Middle frontal gyrus (tissue), 1 donor: Measurements from ENCODE around the gene B3GNT9.

ENCODE experiments used
- DNase-seq: peaks from one replicate; pipeline ENCODE4 v3.0.0-alpha.2; 2015; ENCODE audit warnings: low spot score; ENCODE audit errors: extremely low spot score

Gene B3GNT9

DNA sequence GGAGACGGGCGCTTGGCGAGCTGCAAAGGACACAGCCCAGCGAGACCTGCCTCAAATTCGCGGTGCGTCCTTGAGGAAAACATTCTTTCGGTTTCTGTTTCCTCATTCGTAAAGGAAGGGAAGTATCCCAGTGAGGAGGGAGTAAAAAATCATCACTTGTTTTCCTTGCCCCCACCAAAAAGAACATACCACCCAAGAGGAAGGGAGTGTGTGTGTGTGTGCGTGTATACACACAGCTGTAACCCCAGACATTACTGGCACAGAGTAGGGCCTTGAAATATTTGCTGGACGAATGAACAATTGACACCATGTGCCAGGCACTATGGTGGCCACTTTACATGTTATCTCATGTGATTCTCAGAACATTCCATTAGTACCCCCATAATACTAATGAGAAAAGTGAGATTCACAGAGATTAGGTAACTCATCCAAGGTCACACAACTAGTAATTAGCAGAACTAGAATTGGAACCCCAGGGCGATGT, 34.9 kb upstream of the B3GNT9 start:
- no peak for DNase-seq

DNA sequence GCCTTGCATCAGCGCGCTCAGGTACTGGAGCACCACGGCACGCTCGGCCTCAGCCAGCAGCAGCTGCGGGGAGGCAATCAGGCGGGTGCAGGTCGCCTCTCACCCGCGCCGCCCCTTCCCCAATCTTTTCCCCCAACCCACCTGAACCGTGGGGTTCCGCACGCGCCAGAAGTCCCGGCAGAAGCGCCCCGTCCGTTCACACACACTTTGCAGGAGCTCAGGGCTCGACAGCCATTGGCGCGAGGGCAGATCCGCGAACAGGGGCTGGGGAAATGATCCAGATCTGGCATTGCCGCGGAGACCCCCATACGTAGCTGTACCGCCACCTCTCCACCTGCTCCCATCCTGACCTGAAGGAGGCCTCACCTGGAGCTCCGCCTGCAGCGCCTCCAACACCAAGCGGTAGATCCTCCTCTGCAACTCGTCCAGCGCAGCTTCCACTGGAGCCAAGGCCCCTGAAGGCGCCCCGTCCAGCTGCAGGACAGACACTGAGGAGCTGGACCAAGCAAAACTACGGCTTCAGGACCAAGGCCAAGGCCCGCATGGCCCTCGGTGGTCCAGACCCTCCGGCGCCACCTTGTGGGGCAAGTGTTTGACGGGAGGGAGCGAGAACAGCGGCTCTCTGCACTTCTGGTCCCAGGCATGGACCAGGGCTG, 34.3 kb upstream of the B3GNT9 start:
- DNase-seq: no peak

DNA sequence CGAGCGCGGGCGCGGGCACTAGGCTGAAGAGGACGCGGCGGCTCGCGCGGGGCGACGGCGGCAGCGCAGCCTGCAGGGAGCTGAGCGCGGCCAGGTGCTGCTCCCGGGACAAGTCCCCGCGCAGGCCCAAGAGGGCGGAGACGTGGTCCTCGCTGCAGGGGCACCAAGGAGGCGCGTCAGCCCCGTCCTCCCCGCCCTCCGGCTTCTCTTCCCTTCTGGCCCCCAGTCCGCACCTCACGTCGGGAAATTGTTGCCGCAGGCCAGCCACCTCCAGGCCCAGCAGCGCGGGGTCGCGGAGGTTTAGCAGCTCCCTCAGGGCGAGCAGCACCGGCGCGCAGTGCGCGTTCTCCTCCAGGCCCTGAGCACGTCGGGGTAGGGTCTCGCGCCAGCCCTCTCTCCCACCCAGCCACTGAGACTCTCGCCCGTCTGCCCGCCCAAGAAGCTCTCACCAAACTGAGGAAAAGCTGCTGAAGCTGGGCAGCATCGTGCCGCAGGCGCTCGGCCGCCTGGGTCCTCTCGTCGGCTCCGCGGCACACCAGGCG, 33.7 kb upstream of the B3GNT9 start:
- DNase-seq: no peak

DNA sequence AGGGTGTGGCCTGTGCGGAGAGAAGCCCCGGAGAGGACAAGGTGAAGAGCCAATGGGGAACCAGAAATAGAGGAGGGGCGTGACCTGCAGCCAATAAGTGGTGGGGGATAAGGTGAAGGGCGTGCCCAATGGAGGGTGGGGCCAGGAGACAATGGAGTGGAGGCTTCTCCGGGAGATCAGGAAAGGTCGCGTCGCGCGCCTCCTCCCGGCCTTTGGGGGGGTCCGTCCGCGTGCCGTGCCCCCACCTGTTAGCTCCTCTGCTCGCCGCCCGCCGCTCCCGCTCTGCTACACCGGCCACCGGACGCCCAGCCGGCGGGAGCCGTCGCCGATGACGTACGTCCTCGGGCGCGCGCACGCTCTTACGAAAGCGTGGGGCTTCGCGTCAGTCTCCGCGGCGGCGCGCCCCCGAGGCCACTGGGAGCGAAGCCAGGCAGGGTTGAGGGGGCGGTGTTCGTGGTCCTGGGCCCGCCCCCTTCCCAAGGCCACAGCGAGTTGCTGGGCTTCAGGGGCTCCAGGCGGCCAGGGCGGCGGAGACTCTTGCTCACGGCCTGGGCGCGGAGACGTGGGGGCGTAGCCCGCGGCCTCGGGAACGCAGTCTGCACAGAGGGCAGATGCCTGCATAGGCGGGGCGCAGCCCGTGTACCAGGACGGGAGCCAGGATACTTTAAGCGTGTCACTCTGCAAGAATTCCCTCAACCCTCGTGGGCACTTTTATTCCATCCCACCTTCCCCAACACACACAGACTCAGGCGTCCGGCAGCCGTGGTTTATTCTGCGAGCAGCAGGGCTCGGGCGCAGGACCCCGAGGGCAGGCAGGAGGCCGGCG, 33.0 kb upstream of the B3GNT9 start, which contains the start of gene MATCAP1:
MATCAP1 (minus strand) TSS at position 337 of the 826 bp plus-strand sequence. CDS start 3,353 bp downstream, outside the sequence.
- peak; percentile 88 for DNase-seq

DNA sequence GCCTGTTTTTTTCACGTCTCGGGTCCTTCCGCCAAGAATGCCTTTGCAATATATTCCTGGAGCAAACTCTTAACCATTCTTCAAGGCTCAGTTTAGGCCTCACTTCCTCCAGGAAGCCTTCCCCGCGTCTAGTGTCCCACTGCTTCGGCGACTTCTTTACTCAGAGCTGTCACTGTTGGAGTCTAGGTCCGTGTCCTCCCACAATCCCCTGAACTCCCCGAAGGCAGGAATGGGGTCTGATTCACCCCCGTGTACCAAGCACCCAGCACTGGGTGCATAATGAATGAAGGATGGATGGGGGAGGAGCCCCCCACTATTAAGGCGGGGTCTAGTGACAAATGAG, 32.5 kb upstream of the B3GNT9 start:
- no peak for DNase-seq

DNA sequence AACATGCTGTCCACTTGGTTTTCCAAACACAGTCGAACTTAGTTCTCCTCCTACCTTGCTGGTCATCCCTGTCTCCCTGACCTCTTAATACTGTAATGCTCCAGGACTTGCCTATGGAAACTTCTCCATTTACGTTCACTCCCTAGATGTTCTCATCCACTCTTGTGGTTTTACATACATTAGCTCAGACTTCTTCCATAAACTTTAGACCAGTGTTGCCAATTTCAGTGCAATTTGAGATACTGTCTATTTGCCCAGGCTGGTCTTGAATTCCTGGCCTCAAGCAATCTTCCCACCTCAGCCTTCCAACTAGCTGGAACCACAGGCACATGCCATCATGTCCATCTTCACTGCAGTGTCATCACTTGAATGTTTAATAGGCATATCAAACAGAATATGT, 31.5 kb upstream of the B3GNT9 start:
- no peak for DNase-seq

DNA sequence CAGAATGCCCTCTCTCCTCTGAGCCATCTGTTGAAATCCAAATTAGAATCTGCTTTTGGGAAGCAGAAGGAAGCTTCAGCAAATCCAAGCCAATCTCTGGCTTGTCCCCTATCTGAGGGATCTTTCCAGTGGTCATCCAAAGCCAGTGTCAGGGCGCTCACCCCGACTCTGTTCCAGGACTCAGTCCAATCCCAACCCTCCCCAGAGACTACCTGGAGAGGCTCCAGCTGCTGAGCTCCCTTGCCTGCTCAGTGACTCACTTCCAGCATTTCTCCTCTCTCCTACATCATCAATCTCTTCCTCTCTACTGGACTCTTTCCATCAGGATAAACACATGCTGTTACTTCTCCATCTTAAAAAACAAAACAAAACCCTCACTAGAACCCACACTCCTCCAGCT, 30.5 kb upstream of the B3GNT9 start:
- DNase-seq: no peak

DNA sequence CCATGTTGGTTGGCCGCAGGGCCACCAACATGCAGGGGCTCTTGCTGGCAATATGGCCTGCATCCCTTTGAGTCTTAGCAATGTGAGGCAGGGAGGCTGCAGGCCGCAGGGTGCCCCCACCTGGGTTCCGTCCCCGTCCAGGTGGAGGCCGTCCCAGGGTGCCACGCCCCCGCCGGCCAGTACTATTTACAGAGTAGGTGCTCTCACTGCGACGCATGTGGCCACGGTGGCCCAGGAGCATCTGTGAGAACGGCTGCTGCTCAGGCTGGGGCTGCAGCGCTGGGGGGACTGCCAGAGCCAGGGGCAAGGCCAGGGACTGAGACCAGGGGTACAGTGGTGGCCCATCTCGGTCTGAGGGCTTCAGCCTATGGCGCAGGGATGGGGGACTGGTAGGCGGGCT, 29.4 kb upstream of the B3GNT9 start:
- DNase-seq: no peak

DNA sequence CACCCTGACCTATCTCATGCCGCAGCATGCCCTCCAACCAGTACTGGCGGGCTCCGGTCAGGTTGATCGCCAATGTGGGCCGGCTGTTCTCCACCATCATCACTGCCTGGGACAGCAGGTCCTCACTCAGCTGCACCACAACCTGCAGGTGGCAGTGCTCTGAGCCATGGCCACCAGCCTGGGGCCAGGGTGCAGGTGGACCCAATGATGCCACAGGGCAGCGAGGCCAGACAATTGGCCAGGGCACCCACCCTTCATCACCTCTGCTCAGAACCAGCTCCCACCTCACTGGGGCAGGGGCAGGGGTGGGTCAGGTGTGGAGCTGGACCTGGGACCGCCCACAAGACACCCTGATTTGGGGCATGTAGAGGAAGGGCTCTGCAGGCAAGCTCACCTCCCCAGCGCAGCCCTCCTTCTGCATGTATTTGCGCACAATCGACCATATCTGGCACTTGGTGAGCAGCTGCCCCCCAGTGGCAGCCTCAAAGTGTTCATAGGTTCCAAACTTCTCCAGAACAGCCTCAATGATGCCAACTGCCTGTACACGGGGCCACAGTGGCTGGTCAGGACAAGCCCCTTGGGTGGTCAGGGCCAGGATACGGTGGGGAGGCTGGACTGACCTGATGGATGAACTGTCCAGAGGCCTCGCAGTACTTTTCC, 28.8 kb upstream of the B3GNT9 start:
- no peak for DNase-seq

DNA sequence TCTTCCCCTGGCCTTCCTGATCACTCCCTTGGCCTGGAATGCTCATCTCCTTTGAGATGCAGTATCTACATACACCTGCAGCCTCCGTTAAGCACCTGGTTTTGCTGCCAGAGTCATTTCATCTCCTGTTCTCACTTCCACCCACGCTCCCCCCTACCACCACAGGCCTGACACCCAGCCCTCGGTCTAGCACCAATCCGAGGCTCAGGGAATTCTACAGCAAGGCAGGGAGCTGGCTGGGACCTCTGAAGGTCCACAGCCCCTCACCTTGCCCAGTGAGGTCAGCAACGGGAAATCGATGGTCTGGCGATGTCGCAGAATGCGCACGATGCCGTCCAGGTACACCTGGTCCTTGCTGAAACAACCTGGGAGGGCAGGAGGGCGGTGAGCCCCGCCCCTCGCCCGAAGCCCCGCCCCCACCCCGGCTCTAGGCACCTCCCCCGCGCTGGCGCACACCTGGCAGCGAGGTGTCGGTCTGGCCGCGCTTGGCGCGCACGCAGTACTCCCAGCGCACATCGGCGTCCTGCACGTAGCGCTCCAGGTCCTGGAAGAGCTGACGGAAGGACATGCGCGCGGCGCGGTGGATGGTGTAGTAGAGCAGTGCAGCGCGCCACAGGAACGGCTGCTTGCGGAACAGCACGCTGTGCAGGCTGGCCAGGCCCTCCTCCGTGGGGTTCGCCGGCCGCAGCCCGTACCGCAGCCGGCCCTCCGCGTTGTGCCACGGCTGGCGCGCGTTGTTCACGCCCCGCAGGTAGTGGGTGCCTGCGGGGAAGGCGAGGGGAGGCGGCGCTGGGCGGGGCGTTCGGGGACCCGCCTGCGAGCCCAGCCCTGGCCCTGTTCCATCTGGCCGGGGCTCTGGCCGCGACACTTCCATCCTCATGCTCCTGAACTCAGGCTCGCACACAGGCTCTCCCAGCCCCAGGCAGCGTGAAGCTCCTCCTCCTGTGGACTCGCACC, 27.2 kb upstream of the B3GNT9 start:
- DNase-seq: no peak

DNA sequence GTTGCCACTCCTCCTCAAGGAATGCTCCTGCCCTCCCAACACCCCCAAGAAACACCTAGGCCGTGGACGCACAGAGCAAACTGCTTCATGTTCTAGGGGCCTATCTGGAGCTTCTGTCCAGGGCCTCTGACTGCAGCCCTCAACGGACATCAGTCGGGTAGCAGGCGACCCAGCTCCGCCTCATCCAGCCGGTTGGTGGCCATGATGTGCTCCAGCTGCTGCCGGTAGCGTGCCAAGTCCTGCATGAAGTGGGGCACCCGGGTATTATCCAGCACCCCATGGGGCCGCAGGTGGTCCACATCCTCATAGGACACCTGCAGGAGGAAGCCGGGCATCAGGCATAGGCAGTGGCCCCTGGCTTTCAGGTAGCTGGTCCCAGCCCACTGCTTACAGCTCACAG, 25.9 kb upstream of the B3GNT9 start:
- DNase-seq: no peak

DNA sequence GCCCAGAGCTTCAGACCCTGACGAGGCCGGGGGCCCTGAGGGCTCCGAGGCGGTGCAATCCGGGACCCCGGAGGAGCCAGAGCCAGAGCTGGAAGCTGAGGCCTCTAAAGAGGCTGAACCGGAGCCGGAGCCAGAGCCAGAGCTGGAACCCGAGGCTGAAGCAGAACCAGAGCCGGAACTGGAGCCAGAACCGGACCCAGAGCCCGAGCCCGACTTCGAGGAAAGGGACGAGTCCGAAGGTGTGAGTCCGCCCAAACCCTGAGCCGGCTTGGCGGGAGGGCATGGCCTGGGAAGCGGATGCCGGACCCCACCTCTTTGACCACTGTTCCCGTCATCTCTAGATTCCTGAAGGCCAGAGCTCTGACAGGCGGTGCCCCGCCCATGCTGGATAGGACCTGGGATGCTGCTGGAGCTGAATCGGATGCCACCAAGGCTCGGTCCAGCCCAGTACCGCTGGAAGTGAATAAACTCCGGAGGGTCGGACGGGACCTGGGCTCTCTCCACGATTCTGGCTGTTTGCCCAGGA, 24.0 kb upstream of the B3GNT9 start:
- DNase-seq: no peak

DNA sequence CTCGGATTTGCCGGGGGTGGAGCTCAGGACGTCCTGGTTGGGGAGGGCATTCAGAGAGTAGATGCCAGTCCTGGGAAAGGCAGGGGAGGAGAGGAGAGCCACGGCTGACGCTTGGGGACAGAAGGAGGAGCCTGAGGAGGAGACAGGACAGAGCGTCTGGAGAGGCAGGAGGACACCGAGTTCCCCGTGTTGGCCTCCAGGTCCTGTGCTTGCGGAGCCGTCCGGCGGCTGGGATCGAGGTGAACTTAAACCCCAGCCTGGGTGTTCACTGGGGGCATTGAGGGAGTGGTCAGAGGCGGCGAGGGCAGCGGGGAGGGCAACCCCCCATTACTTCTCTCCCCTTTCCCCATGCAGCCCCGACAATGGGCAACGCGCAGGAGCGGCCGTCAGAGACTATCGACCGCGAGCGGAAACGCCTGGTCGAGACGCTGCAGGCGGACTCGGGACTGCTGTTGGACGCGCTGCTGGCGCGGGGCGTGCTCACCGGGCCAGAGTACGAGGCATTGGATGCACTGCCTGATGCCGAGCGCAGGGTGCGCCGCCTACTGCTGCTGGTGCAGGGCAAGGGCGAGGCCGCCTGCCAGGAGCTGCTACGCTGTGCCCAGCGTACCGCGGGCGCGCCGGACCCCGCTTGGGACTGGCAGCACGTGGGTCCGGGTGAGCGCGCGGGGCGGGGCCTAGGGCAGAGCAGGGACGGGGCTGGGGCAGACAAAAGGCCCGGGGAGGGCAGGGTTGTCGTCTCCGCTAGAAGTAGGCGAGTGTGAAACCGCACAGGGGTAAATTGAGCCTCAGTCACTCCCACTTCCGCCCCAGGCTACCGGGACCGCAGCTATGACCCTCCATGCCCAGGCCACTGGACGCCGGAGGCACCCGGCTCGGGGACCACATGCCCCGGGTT, 23.3 kb upstream of the B3GNT9 start:
- DNase-seq: no peak

DNA sequence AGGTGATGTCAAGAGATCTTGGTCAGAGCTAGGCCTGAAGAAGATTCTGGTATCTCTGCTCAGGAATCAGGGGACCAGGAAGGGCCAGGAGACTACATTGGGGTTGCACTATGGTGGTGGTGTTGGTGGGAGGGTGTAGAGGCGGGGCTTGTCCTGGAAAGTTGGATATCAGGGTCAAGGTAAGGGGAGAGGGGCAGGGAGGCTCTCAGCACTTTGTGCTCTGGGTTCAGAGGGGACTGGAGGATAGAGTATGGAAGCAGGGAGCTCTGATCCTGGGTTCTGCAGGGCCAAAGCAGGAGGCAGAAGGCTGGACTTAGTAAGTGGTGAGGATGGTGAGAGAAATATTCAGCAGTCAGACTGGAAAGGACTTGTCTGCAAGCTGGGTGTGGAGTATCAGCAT, 22.5 kb upstream of the B3GNT9 start:
- no peak for DNase-seq

DNA sequence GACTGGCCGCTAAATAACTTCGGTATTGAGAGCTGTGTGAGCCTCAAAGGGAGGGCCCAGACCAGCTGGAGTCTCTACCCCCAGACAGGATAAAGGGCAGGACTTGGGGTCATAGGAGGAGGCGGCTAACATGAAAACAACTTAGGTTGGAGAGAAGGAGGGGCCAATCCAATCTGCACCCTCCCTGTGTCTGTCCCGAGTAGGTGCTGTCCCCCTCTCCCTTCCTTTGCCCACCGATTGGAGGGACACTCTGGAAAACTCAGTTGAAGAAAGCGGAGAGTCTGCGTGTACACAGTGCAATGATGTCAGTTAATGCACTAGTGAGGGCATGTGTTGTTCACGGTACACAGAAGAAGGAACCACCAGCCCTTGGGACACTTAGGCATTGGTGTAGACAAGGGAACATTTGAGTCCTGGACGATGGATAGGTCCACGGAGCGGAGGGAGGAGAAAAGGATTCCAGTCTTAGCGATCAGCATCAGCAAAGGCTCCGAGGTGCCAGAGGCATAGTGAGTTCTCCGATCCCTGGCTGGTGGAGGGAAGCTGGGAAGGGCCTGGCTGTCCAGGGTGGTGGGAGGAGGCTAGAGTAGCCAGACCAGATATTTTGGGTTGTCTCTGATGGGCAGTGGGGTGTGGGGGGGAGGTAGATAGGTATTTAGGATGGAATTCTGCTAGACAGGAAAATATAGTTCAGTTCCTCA, 20.3 kb upstream of the B3GNT9 start:
- DNase-seq: no peak

DNA sequence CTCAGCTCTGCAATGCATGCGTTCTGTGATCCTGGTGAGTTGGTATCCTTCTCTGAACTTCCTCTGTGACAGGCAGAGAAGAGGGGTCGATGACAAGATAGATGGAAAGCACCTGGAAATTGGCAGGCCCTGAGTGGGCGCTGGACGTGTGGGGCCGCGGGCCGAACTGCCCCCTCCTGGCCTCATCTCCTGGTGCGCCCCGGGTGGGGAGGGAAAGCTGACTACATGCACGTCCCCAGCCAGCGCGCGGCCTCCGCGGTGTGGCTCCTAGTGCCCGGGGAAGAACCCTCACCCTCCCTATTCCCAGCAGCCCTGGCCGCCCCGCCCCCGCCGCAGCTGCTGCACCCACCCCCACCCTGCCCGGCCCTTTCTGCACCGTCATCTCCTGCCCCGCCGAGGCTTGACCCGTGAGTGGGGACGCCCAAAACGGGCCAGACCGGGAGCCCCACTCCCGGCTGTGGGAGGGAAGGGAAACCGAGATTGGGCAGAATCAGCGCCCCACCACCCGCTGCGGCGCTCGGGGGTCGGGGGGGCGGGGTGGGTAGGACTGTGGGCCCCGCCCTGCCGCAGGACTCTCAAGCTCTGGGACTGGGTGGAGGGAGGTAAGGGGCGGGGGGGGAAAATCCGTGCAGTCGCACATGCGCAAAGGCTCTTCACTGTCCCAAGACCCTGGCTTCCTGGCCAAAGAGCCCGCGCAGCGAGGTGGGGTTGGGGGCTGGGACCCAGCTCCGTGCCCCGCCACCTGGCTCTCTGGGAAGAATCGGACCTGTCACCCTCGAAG, 19.6 kb upstream of the B3GNT9 start, which contains the start of gene NOL3:
NOL3 (plus strand) TSS at position 371 of the 781 bp plus-strand sequence.
- no peak for DNase-seq

DNA sequence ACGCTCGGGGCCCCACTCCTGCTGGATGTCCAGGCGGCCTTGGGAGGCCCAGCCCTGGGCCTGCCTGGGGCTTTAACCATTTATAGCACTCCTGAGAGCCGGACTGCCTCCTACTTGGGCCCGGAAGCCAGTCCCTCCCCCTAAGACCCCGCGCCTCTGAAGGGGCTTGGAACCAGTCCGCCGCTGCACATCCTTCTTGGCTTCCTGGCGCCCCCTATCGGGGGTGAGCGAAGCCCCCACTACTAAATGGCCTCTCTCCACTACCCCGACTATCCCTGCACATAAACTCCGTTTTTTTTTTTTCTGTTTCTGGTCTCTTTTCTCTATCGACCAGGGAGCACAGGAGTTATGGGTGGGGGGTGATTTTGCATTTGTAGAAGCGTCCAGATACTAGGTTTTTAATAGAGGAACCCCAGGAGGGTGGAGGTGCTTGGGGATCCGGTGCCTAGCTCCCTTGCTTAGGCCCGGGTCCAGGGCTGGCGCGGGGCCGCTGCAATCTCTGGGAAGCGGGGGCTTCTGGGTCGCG, 18.9 kb upstream of the B3GNT9 start:
- DNase-seq: no peak

DNA sequence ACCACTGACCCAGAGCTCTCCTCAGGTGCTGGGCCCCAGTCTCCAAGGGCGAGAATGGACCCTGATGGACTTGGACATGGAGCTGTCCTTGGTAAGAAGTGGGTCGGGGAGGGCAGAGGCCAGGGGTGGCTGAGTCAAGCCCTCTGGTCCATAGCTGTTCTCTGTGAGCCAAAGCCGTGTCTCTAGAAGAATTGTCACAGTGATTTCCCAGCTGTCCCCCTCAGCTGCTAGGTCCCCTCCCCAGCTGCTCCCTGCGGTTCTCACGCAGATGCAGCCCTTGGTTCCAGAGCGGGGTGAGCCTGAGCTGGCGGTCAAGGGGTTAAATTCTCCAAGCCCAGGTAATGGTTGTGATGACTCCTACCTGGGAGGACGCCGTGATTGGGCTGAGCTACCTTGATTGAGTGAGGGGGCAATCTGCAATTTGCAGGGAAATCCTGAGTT, 18.2 kb upstream of the B3GNT9 start:
- no peak for DNase-seq
